ENCODE measurements around the gene GLDC.
"Not testable (repeated sequence)": the region's sequence is repeated elsewhere in the genome, so short reads cannot be mapped to it uniquely, and the experiment has no call there.

Gene GLDC

GRCh38 chr9:6645355-6646292 lies at the start of gene GLDC:
TSS of gene GLDC (minus strand) at chr9:6645729. CDS start at chr9:6645499, 230 bp downstream.
- DNase-seq (ENCODE audit: low read depth, low spot score), result peak; percentile 72
- no peak for TF ChIP-seq CTCF (IDR thresholded peaks at IDR 0.05; ENCODE audit: low read depth, low read length)
- in situ Hi-C loops (cut with HindIII; ENCODE audit: low sequenced_read_pairs), result no loop called here
- peak within 1 kb of the TSS; percentile 54 for H3K4me3 ChIP-seq (ENCODE audit: low read depth, low read length)

- TF ChIP-seq CTCF (IDR thresholded peaks at IDR 0.05; ENCODE audit: low read depth, low read length), result no peak
- H3K4me3 ChIP-seq (ENCODE audit: low read depth, low read length), result no peak overlapping the region
- in situ Hi-C loops (cut with HindIII; ENCODE audit: low sequenced_read_pairs), result no loop called here
- DNase-seq (ENCODE audit: low read depth, low spot score), result no peak
Observed at GRCh38 chr9:6692881-6693361, 47.4 kb upstream of the GLDC start.

- in situ Hi-C loops (cut with HindIII; ENCODE audit: low sequenced_read_pairs), result no loop called here
- H3K4me3 ChIP-seq (ENCODE audit: low read depth, low read length), result no peak overlapping the region
- TF ChIP-seq CTCF (IDR thresholded peaks at IDR 0.05; ENCODE audit: low read depth, low read length), result no peak
- no peak for DNase-seq (ENCODE audit: low read depth, low spot score)
Observed at GRCh38 chr9:6692433-6692832, 46.9 kb upstream of the GLDC start.

- H3K4me3 ChIP-seq (ENCODE audit: low read depth, low read length); DNase-seq (ENCODE audit: low read depth, low spot score); in situ Hi-C loops (cut with HindIII; ENCODE audit: low sequenced_read_pairs): not testable (repeated sequence)
Observed at GRCh38 chr9:6690675-6691070, 45.1 kb upstream of the GLDC start.

- no peak for TF ChIP-seq CTCF (IDR thresholded peaks at IDR 0.05; ENCODE audit: low read depth, low read length)
- no peak for DNase-seq (ENCODE audit: low read depth, low spot score)
- no peak overlapping the region for H3K4me3 ChIP-seq (ENCODE audit: low read depth, low read length)
- in situ Hi-C loops (cut with HindIII; ENCODE audit: low sequenced_read_pairs), result no loop called here
Observed at GRCh38 chr9:6689893-6690674, 44.6 kb upstream of the GLDC start.

- TF ChIP-seq CTCF (IDR thresholded peaks at IDR 0.05; ENCODE audit: low read depth, low read length), result no peak
- in situ Hi-C loops (cut with HindIII; ENCODE audit: low sequenced_read_pairs), result no loop called here
- no peak overlapping the region for H3K4me3 ChIP-seq (ENCODE audit: low read depth, low read length)
- DNase-seq (ENCODE audit: low read depth, low spot score), result no peak
Observed at GRCh38 chr9:6687180-6687579, 41.7 kb upstream of the GLDC start.
